MM.1S (cell line): ENCODE measurements around the gene SLC2A1.

Experiments used
- DNase-seq: peaks from one replicate; pipeline ENCODE4 v3.0.0-alpha.2; 2015
- H2AFZ ChIP-seq: fragments of 300-600 bp; sonication (generic); 2 replicates; pipeline ENCODE4 v1.6.0; 2016; ENCODE audit warnings: antibody characterized with exemption, low read length
- H3F3A ChIP-seq: fragments of 300-600 bp; sonication (generic); 2 replicates; pipeline ENCODE4 v1.6.1; 2016; ENCODE audit warnings: mild to moderate bottlenecking, antibody characterized with exemption, low read length, moderate library complexity, mixed read lengths; ENCODE audit not compliant: insufficient read depth
- H3K27ac ChIP-seq: fragments of 300-600 bp; sonication (generic); 2 replicates; pipeline ENCODE4 v1.5.1; 2016; ENCODE audit warnings: mild to moderate bottlenecking, low read length
- H3K27me3 ChIP-seq: fragments of 300-600 bp; sonication (generic); replicated peaks from 2 replicates; pipeline ENCODE4 v1.6.0; 2016; ENCODE audit warnings: low read length; ENCODE audit not compliant: insufficient read depth
- H3K36me3 ChIP-seq: fragments of 300-600 bp; sonication (generic); replicated peaks from 2 replicates; pipeline ENCODE4 v1.6.1; 2016; ENCODE audit warnings: mild to moderate bottlenecking, low read length, mixed read lengths; ENCODE audit not compliant: insufficient read depth
- H3K4me1 ChIP-seq: fragments of 300-600 bp; sonication (generic); 2 replicates; pipeline ENCODE4 v1.6.1; 2016; ENCODE audit warnings: low read length, mixed read lengths
- H3K4me2 ChIP-seq: fragments of 300-600 bp; sonication (generic); 2 replicates; pipeline ENCODE4 v1.6.0; 2016; ENCODE audit warnings: low read depth, low read length
- H3K4me3 ChIP-seq: fragments of 300-600 bp; sonication (generic); 2 replicates; pipeline ENCODE4 v1.5.1; 2016; ENCODE audit warnings: low read length, mixed read lengths
- H3K79me2 ChIP-seq: fragments of 300-600 bp; sonication (generic); 2 replicates; pipeline ENCODE4 v1.6.1; 2016; ENCODE audit warnings: mixed run types, low read length, mixed read lengths
- H3K9ac ChIP-seq: fragments of 300-600 bp; sonication (generic); 2 replicates; pipeline ENCODE4 v1.6.1; 2016; ENCODE audit warnings: low read length, mixed read lengths
- H3K9me2 ChIP-seq: fragments of 300-600 bp; sonication (generic); replicated peaks from 2 replicates; pipeline ENCODE4 v1.6.1; 2016; ENCODE audit warnings: mild to moderate bottlenecking, low read length, mixed read lengths; ENCODE audit not compliant: insufficient read depth
- H3K9me3 ChIP-seq: fragments of 300-600 bp; sonication (generic); replicated peaks from 2 replicates; pipeline ENCODE4 v1.6.1; 2016; ENCODE audit warnings: mild to moderate bottlenecking, low read length, mixed read lengths; ENCODE audit not compliant: insufficient read depth
- H4K20me1 ChIP-seq: fragments of 300-600 bp; sonication (generic); 2 replicates; pipeline ENCODE4 v1.6.1; 2016; ENCODE audit warnings: mild to moderate bottlenecking, low read length, moderate library complexity, mixed read lengths; ENCODE audit not compliant: insufficient read depth
- CTCF ChIP-seq: fragments of 300-600 bp; sonication (generic); IDR thresholded peaks from 2 replicates; pipeline ENCODE4 v1.5.1; 2016; ENCODE audit warnings: antibody characterized with exemption, low read length, mixed read lengths
- EZH2 ChIP-seq: fragments of 300-600 bp; sonication (generic); optimal IDR thresholded peaks from 2 replicates; pipeline ENCODE3; 2017; ENCODE audit warnings: low read depth, mild to moderate bottlenecking, antibody characterized with exemption, low read length, mixed read lengths
- EZH2phosphoT487 ChIP-seq: fragments of 300-600 bp; sonication (generic); IDR thresholded peaks from 2 replicates; pipeline ENCODE4 v1.6.1; 2018; ENCODE audit warnings: antibody characterized with exemption, low read length

SLC2A1 gene

GRCh38 chr1:42996384-42996970 is 37.8 kb upstream of the SLC2A1 start:
- no peaks in the 10 kb centered on the region for H4K20me1 ChIP-seq
- H3K36me3 ChIP-seq = no peaks in the 10 kb centered on the region
- no peak overlapping the region for H3K4me3 ChIP-seq
- no peaks in the 10 kb centered on the region for H3K9me2 ChIP-seq
- H3K9ac ChIP-seq = no peak overlapping the region
- TF ChIP-seq EZH2phosphoT487 = no peak
- TF ChIP-seq CTCF = no peak
- TF ChIP-seq EZH2 = no peak
- no peaks in the 10 kb centered on the region for H3K27me3 ChIP-seq
- no peak overlapping the region for H3K4me2 ChIP-seq
- H3F3A ChIP-seq = no peaks in the 10 kb centered on the region
- DNase-seq = no peak
- H2AFZ ChIP-seq = no peak overlapping the region
- no peak overlapping the region for H3K27ac ChIP-seq
- H3K9me3 ChIP-seq = no peaks in the 10 kb centered on the region
- no peaks in the 10 kb centered on the region for H3K79me2 ChIP-seq
- no peaks in the 10 kb centered on the region for H3K4me1 ChIP-seq

- Histone ChIP-seq H3K9me2 (no peaks in the 10 kb centered on the region), H3K27ac (no peak overlapping the region), H3F3A (no peaks in the 10 kb centered on the region), H4K20me1 (no peaks in the 10 kb centered on the region), H3K4me2 (no peak overlapping the region), H3K4me1 (no peaks in the 10 kb centered on the region), H3K79me2 (no peaks in the 10 kb centered on the region), H3K9me3 (no peaks in the 10 kb centered on the region), H3K27me3 (no peaks in the 10 kb centered on the region), H3K9ac (no peak overlapping the region), H2AFZ (no peak overlapping the region), H3K36me3 (no peaks in the 10 kb centered on the region), H3K4me3 (no peak overlapping the region)
- TF ChIP-seq EZH2phosphoT487 (no peak), CTCF (no peak), EZH2 (no peak)
- DNase-seq = no peak
These were observed 35.0 kb upstream of the SLC2A1 start for GRCh38 chr1:42993502-42994136.

- H3K79me2 ChIP-seq = no peaks in the 10 kb centered on the region
- H3K36me3 ChIP-seq = no peaks in the 10 kb centered on the region
- no peak overlapping the region for H2AFZ ChIP-seq
- no peaks in the 10 kb centered on the region for H3K4me1 ChIP-seq
- TF ChIP-seq CTCF = no peak
- TF ChIP-seq EZH2phosphoT487 = no peak
- no peak for TF ChIP-seq EZH2
- H3K4me2 ChIP-seq = no peak overlapping the region
- H4K20me1 ChIP-seq = no peaks in the 10 kb centered on the region
- no peaks in the 10 kb centered on the region for H3K9me2 ChIP-seq
- H3K4me3 ChIP-seq = no peak overlapping the region
- H3K27ac ChIP-seq = no peak overlapping the region
- no peaks in the 10 kb centered on the region for H3K9me3 ChIP-seq
- H3K9ac ChIP-seq = no peak overlapping the region
- H3F3A ChIP-seq = no peaks in the 10 kb centered on the region
- DNase-seq = no peak
- no peaks in the 10 kb centered on the region for H3K27me3 ChIP-seq
These were observed 33.4 kb upstream of the SLC2A1 start for GRCh38 chr1:42992054-42992571.
